A673 (cell line): ENCODE data around the gene PIMREG. TPM values are rescaled to one million over a fixed set of nuclear protein-coding genes. Genes with fewer than 3 reads are reported as not detected.

Experiments used
- BruUV-seq: library from RNA; stranded (reverse); fragments of 400-500 nt; replicated peaks from 2 replicates; lab custom pipeline; 2021; lab: Mats Ljungman, UMichigan
- CTCF ChIA-PET: fragments of 300-600 bp; sonication (Branson Sonifier 250); formaldehyde crosslinking; loops from one replicate; lab custom pipeline; 2022; ENCODE audit warnings: antibody characterized with exemption; lab: Charles Lee
- POLR2A ChIA-PET: fragments of 300-600 bp; sonication (Branson Sonifier 250); formaldehyde crosslinking; loops from one replicate; lab custom pipeline; 2022; ENCODE audit warnings: antibody characterized with exemption; ENCODE audit not compliant: low non-redundant PET; lab: Charles Lee
- DNase-seq: peaks from one replicate; pipeline ENCODE4 v3.0.0-alpha.2; 2015; ENCODE audit warnings: low spot score
- H3K27ac ChIP-seq: fragments of 200-600 bp; sonication (generic); 2 replicates; pipeline ENCODE4 v1.5.1; 2016; ENCODE audit warnings: mixed run types, low read depth, mild to moderate bottlenecking, mixed read lengths, antibody characterized with exemption, low read length; ENCODE audit not compliant: poor library complexity, severe bottlenecking
- H3K27me3 ChIP-seq: fragments of 200-600 bp; sonication (generic); replicated peaks from 2 replicates; pipeline ENCODE4 v1.6.1; 2017; ENCODE audit warnings: mixed run types, low read depth, mild to moderate bottlenecking, mixed read lengths, antibody characterized with exemption, low read length; ENCODE audit not compliant: insufficient read depth, poor library complexity
- H3K36me3 ChIP-seq: fragments of 200-600 bp; sonication (generic); 2 replicates; pipeline ENCODE4 v1.6.1; 2016; ENCODE audit warnings: mixed run types, mild to moderate bottlenecking, mixed read lengths, antibody characterized with exemption, low read length; ENCODE audit not compliant: insufficient read depth, poor library complexity, severe bottlenecking
- H3K4me1 ChIP-seq: fragments of 200-600 bp; sonication (generic); 2 replicates; pipeline ENCODE4 v1.6.1; 2017; ENCODE audit warnings: mixed run types, mild to moderate bottlenecking, mixed read lengths, antibody characterized with exemption, low read length; ENCODE audit not compliant: insufficient read depth, poor library complexity, severe bottlenecking
- H3K4me3 ChIP-seq: fragments of 200-600 bp; sonication (generic); 2 replicates; pipeline ENCODE4 v1.5.1; 2016; ENCODE audit warnings: low read depth, mixed run types, mild to moderate bottlenecking, mixed read lengths, low read length; ENCODE audit not compliant: poor library complexity, severe bottlenecking
- H3K9me3 ChIP-seq: fragments of 200-600 bp; sonication (generic); 2 replicates; pipeline ENCODE4 v1.6.1; 2016; ENCODE audit warnings: mixed run types, low read depth, mild to moderate bottlenecking, mixed read lengths, antibody characterized with exemption, low read length; ENCODE audit not compliant: poor library complexity, severe bottlenecking
- CTCF ChIP-seq: fragments of 300-800, 200-600 bp; sonication (generic); conservative IDR thresholded peaks from 2 replicates; pipeline ENCODE4 v1.5.1; 2017; ENCODE audit warnings: low read depth, mild to moderate bottlenecking, antibody characterized with exemption, low read length, moderate library complexity, mixed read lengths
- EZH2 ChIP-seq: fragments of 200-600 bp; sonication (generic); IDR thresholded peaks from 2 replicates; pipeline ENCODE4 v1.6.1; 2017; ENCODE audit warnings: borderline replicate concordance, low read depth, mild to moderate bottlenecking, mixed read lengths, antibody characterized with exemption, low read length; ENCODE audit not compliant: poor library complexity, severe bottlenecking
- intact Hi-C: fragments of 100-400 bp; cut with micrococcal nuclease; formaldehyde crosslinking; loops from one replicate; pipeline ENCODE4 v1.10.0; 2022; ENCODE audit not compliant: unreplicated experiment
- total RNA-seq: library from RNA; stranded (reverse); gene quantifications from 2 replicates; pipeline ENCODE4 v1.2.3, GENCODE V29; 2021

The PIMREG gene
- total RNA-seq, 1 experiment from 2014 or later = 90.5 TPM

- Histone ChIP-seq H3K36me3 (no peaks in the 10 kb centered on the region), H3K27ac (no peak overlapping the region), H3K4me3 (no peak overlapping the region), H3K9me3 (no peaks in the 10 kb centered on the region), H3K4me1 (no peaks in the 10 kb centered on the region), H3K27me3 (peaks cover 14% of the 10 kb centered on the region)
- no peak for TF ChIP-seq CTCF
- no peak for TF ChIP-seq EZH2
- BruUV-seq = no TSS peak
- DNase-seq = no peak
- ChIA-PET CTCF (no interaction called here), POLR2A (no interaction called here)
- intact Hi-C loops = no loop called here
Observed at GRCh38 chr17:6415616-6416015, 28.6 kb upstream of the PIMREG start.

- intact Hi-C loops = no loop called here
- Histone ChIP-seq H3K9me3 (no peaks in the 10 kb centered on the region), H3K4me3 (no peak overlapping the region), H3K27ac (no peak overlapping the region), H3K27me3 (peaks cover 18% of the 10 kb centered on the region), H3K36me3 (no peaks in the 10 kb centered on the region), H3K4me1 (no peaks in the 10 kb centered on the region)
- CTCF ChIA-PET = interaction anchor here (0.6 to 0.8 kb wide), 2 partner anchors 358 to 440 kb away, joined by 3 to 8 read pairs; no protein-coding TSS in a partner anchor
- peak; percentile 50 for TF ChIP-seq CTCF
- TF ChIP-seq EZH2 = no peak
- POLR2A ChIA-PET = no interaction called here
- peak; percentile 40 for DNase-seq
- no TSS peak for BruUV-seq
Observed at GRCh38 chr17:6420173-6420641, 24.0 kb upstream of the PIMREG start.

- Histone ChIP-seq H3K36me3 (no peaks in the 10 kb centered on the region), H3K9me3 (no peaks in the 10 kb centered on the region), H3K27me3 (peaks cover 18% of the 10 kb centered on the region), H3K4me1 (no peaks in the 10 kb centered on the region), H3K27ac (no peak overlapping the region), H3K4me3 (no peak overlapping the region)
- intact Hi-C loops = loop anchor here (1.0 kb wide), 2 partner anchors 831 to 836 kb away; no protein-coding TSS in a partner anchor
- POLR2A ChIA-PET = no interaction called here
- TF ChIP-seq CTCF (peak; percentile 87), EZH2 (no peak)
- no TSS peak for BruUV-seq
- CTCF ChIA-PET = interaction anchor here (1.0 kb wide), 1 partner anchor 829 kb away, joined by 3 read pairs; no protein-coding TSS in a partner anchor
- DNase-seq = peak; percentile 81
Observed at GRCh38 chr17:6421700-6422604, 22.3 kb upstream of the PIMREG start.
